A549 (cell line): ENCODE measurements around the gene SV2A.
"Not testable (repeated sequence)": the region's sequence is repeated elsewhere in the genome, so short reads cannot be mapped to it uniquely, and the experiment has no call there.

Experiments used
- NR3C1 ChIP-seq: fragments of >200 bp; sonication (Bioruptor Twin); formaldehyde crosslinking; IDR thresholded peaks from 3 replicates; pipeline ENCODE4 v1.6.1; 2017
- TF ChIP-seq, protein P1 (sequence below): fragments of >200 bp; sonication (Bioruptor Twin); formaldehyde crosslinking; IDR thresholded peaks from 3 replicates; pipeline ENCODE4 v1.5.1; 2016

DNA sequence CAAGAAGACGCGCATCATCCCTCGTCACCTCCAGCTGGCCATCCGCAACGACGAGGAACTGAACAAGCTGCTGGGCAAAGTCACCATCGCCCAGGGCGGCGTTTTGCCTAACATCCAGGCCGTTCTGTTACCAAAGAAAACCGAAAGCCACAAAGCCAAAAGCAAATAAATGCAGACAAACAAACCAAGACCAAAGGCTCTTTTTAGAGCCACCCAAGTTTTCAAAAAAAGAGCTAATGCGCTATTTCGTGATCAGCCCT is 30.5 kb downstream of the SV2A start:
- TF ChIP-seq NR3C1: not testable (repeated sequence)
- TF ChIP-seq, protein P1, sequence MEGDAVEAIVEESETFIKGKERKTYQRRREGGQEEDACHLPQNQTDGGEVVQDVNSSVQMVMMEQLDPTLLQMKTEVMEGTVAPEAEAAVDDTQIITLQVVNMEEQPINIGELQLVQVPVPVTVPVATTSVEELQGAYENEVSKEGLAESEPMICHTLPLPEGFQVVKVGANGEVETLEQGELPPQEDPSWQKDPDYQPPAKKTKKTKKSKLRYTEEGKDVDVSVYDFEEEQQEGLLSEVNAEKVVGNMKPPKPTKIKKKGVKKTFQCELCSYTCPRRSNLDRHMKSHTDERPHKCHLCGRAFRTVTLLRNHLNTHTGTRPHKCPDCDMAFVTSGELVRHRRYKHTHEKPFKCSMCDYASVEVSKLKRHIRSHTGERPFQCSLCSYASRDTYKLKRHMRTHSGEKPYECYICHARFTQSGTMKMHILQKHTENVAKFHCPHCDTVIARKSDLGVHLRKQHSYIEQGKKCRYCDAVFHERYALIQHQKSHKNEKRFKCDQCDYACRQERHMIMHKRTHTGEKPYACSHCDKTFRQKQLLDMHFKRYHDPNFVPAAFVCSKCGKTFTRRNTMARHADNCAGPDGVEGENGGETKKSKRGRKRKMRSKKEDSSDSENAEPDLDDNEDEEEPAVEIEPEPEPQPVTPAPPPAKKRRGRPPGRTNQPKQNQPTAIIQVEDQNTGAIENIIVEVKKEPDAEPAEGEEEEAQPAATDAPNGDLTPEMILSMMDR: not testable (repeated sequence)
